CD4-positive, alpha-beta T cell (primary cell): ENCODE results near the gene ZNF638. TPM values are rescaled to one million over a fixed set of nuclear protein-coding genes. Genes with fewer than 3 reads are reported as not detected.
A peak's percentile ranks its signal among the peaks of the same experiment; 100 is the strongest.

Source experiments
- ATAC-seq: fragments of 200-7000 bp; cut with Tn5 transposase; one replicate; pipeline ENCODE4 v1.10.0; 2022; ENCODE audit warnings: mild to moderate bottlenecking; ENCODE audit not compliant: poor library complexity
- CTCF ChIA-PET: fragments of 350-600 bp; sonication (Branson Sonifier 250); formaldehyde crosslinking; loops from one replicate; lab custom pipeline; 2021; ENCODE audit warnings: antibody characterized with exemption, inconsistent platforms; lab: Charles Lee
- POLR2A ChIA-PET: fragments of 350-600 bp; sonication (Branson Sonifier 250); formaldehyde crosslinking; loops from one replicate; lab custom pipeline; 2021; ENCODE audit warnings: antibody characterized with exemption, inconsistent platforms; lab: Charles Lee
- DNase-seq, 14 experiments: peaks; one replicate each; pipeline ENCODE4 v3.0.0-alpha.2; 2013 to 2020; ENCODE audit warnings: mixed read lengths in 2 of 14
- H3K27ac ChIP-seq, 2 donors: one replicate each; pipeline versions ENCODE4 v1.5.1 to v1.7.0; 2013; ENCODE audit warnings: low read length in 2 of 2, low read depth in 1 of 2, mild to moderate bottlenecking in 1 of 2
- H3K27me3 ChIP-seq, 2 experiments: 1 replicate in 1 of 2; 2 replicates in 1 of 2; pipeline versions ENCODE4 v1.6.1 to v1.7.0; 2013; ENCODE audit warnings: low read length in 2 of 2, control low read depth in 1 of 2, mild to moderate bottlenecking in 1 of 2, moderate library complexity in 1 of 2; ENCODE audit not compliant: insufficient read depth in 2 of 2, control insufficient read depth in 1 of 2
- H3K36me3 ChIP-seq: one replicate; pipeline ENCODE4 v1.6.1; 2013; ENCODE audit warnings: low read length, control low read depth; ENCODE audit not compliant: insufficient read depth
- H3K4me1 ChIP-seq: one replicate; pipeline ENCODE4 v1.6.1; 2013; ENCODE audit warnings: low read length, control low read depth; ENCODE audit not compliant: insufficient read depth
- H3K4me3 ChIP-seq: one replicate; pipeline ENCODE4 v1.5.1; 2013; ENCODE audit warnings: mild to moderate bottlenecking, low read length, moderate library complexity
- H3K9me3 ChIP-seq, 2 experiments: 1 replicate in 1 of 2; 2 replicates in 1 of 2; pipeline versions ENCODE4 v1.6.1 to v1.7.0; 2013; ENCODE audit warnings: low read length in 2 of 2, mild to moderate bottlenecking in 2 of 2, control low read depth in 1 of 2, moderate library complexity in 1 of 2; ENCODE audit not compliant: control insufficient read depth in 1 of 2, insufficient read depth in 1 of 2
- H3K27ac Mint-ChIP-seq: one replicate; pipeline ENCODE4 v1.8.0; 2020; ENCODE audit warnings: mixed read lengths
- H3K27me3 Mint-ChIP-seq: one replicate; pipeline ENCODE4 v1.8.0; 2021; ENCODE audit warnings: mixed read lengths
- H3K36me3 Mint-ChIP-seq: one replicate; pipeline ENCODE4 v1.8.0; 2021; ENCODE audit warnings: low read depth, mixed read lengths
- H3K4me1 Mint-ChIP-seq: one replicate; pipeline ENCODE4 v1.8.0; 2021; ENCODE audit warnings: low read depth, mixed read lengths
- H3K4me3 Mint-ChIP-seq: one replicate; pipeline ENCODE4 v1.8.0; 2020; ENCODE audit warnings: mild to moderate bottlenecking, mixed read lengths
- H3K9me3 Mint-ChIP-seq: one replicate; pipeline ENCODE4 v1.8.0; 2020; ENCODE audit warnings: mixed read lengths
- intact Hi-C, 2 experiments: fragments of 100-400 bp; cut with DNase I in 1 of 2; cut with micrococcal nuclease in 1 of 2; formaldehyde crosslinking; loops; one replicate each; pipeline versions ENCODE4 v1.15.1 to v1.9.0; 2023 to 2025; cut with DNase I, micrococcal nuclease
- total RNA-seq, 174 experiments: library from RNA in 2 of 174; stranded (reverse) in 2 of 174; gene quantifications; one replicate each; pipeline ENCODE4 v1.2.3 and lab custom pipeline; 2021 to 2026
- TF ChIP-seq, protein P1 (sequence below): fragments of 200-600 bp; IDR thresholded peaks from one replicate; pipeline ENCODE4 v1.8.0; 2022; ENCODE audit warnings: antibody characterized with exemption, mild to moderate bottlenecking

Gene ZNF638
- total RNA-seq, 2 experiments from 2014 or later: 77.8 to 86.4 TPM

DNA sequence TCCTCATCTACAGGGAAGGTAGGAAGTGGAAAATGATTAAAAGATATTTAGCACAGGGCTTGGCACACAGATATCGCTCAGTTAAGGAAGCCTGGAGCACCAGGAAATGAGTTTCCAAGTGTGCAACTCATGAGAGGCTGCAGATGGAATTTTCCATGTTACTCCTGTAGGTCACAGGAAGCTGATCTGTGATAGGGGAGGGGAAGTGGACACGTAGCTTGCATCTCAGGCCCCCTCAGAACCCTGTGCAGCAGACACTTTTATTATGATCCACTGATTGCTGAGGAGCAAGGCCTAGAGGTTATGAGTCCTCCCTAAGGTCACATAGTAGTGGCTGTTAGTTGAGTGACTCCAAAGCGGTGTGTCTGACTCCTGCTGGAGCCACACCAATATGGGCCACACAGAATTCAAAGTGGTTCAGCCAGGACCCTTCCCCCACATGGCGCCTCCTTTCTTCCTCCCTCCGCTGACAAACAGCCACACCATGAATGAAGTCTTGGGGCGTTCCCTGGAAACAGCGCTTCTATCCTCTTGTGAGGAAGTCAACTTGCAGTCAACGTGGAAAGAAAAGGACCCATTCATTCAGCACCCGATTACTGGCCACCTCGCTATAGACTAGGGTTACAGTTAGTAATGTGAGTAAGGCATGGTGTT, 143.3 kb downstream of the ZNF638 start:
- POLR2A ChIA-PET: no interaction called here
- intact Hi-C loops: no loop called here
- Mint-ChIP-seq H3K4me3 (no peak overlapping the region), H3K27ac (no peak overlapping the region), H3K27me3 (peaks cover 19% of the 10 kb centered on the region), H3K9me3 (no peaks in the 10 kb centered on the region), H3K36me3 (no peaks in the 10 kb centered on the region), H3K4me1 (no peaks in the 10 kb centered on the region)
- no peak for DNase-seq
- Histone ChIP-seq H3K36me3 (no peaks in the 10 kb centered on the region), H3K4me1 (no peaks in the 10 kb centered on the region), H3K27ac (no peak overlapping the region), H3K9me3 (no peaks in the 10 kb centered on the region), H3K4me3 (no peak overlapping the region), H3K27me3 (peaks cover 3% of the 10 kb centered on the region in 2 experiments)
- TF ChIP-seq, protein P1, sequence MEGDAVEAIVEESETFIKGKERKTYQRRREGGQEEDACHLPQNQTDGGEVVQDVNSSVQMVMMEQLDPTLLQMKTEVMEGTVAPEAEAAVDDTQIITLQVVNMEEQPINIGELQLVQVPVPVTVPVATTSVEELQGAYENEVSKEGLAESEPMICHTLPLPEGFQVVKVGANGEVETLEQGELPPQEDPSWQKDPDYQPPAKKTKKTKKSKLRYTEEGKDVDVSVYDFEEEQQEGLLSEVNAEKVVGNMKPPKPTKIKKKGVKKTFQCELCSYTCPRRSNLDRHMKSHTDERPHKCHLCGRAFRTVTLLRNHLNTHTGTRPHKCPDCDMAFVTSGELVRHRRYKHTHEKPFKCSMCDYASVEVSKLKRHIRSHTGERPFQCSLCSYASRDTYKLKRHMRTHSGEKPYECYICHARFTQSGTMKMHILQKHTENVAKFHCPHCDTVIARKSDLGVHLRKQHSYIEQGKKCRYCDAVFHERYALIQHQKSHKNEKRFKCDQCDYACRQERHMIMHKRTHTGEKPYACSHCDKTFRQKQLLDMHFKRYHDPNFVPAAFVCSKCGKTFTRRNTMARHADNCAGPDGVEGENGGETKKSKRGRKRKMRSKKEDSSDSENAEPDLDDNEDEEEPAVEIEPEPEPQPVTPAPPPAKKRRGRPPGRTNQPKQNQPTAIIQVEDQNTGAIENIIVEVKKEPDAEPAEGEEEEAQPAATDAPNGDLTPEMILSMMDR: no peak
- no peak for ATAC-seq
- CTCF ChIA-PET: no interaction called here

DNA sequence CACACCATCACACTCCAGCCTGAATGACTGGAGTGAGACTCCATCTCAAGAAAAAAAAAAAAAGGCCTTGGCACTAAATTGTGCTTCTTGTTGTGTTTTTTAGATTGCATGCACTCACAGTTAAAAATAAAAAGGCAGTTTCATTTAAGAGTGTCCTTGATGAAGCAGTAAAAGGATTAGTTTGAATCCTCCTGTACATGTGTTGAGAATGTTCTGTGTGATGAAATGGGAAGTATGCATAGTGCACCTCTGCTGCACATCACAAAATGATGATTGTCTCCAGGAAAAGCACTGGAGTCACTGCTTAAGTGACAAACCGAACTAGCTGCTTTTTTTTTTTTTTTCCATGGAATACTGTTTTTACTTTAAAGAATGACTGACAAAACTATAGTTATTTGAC, 144.9 kb downstream of the ZNF638 start:
- TF ChIP-seq, protein P1: no peak
- no peak overlapping the region for H3K27ac ChIP-seq
- H3K4me1 Mint-ChIP-seq: no peaks in the 10 kb centered on the region
- H3K9me3 ChIP-seq: no peaks in the 10 kb centered on the region
- no peak overlapping the region for H3K4me3 Mint-ChIP-seq
- H3K4me3 ChIP-seq: no peak overlapping the region
- no peak for ATAC-seq
- no peaks in the 10 kb centered on the region for H3K9me3 Mint-ChIP-seq
- intact Hi-C loops: no loop called here
- POLR2A ChIA-PET: interaction anchor here (0.7 kb wide), 1 partner anchor 34 kb away, joined by 3 read pairs; no protein-coding TSS in a partner anchor
- H3K36me3 ChIP-seq: no peaks in the 10 kb centered on the region
- H3K4me1 ChIP-seq: no peaks in the 10 kb centered on the region
- H3K27ac Mint-ChIP-seq: no peak overlapping the region
- CTCF ChIA-PET: no interaction called here
- H3K36me3 Mint-ChIP-seq: no peaks in the 10 kb centered on the region
- DNase-seq: no peak
- H3K27me3 ChIP-seq: peaks cover 0 to under 1% of the 10 kb centered on the region in 2 experiments
- peaks cover 10% of the 10 kb centered on the region for H3K27me3 Mint-ChIP-seq

DNA sequence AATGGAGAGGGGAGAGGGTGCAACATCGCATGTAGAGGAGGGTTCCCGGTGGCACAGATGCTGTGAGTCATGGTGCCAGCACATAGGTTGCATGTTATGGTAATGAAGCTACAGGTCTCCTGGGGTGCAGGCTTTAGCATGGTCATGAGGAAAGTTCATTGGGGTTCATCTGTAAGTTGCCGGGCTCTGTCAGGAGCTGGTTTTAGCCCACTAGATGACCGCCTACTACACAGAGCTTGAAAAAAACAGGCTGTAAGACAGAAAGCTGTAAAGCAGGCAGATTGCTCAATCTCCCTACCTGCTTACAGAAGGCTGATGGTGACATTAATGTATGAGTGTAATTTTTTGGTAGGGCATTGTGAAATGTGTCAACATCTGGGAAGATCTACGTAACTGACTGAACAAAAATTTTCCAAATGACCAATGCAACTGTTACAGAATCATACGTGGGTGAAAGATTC, 145.7 kb downstream of the ZNF638 start:
- intact Hi-C loops: no loop called here
- peaks cover 10% of the 10 kb centered on the region for H3K27me3 Mint-ChIP-seq
- Histone ChIP-seq H3K27me3 (no peaks in the 10 kb centered on the region), H3K4me1 (no peaks in the 10 kb centered on the region), H3K27ac (no peak overlapping the region), H3K4me3 (no peak overlapping the region), H3K36me3 (no peaks in the 10 kb centered on the region), H3K9me3 (no peaks in the 10 kb centered on the region)
- H3K27ac Mint-ChIP-seq: no peak overlapping the region
- POLR2A ChIA-PET: no interaction called here
- TF ChIP-seq, protein P1: no peak
- H3K36me3 Mint-ChIP-seq: no peaks in the 10 kb centered on the region
- CTCF ChIA-PET: no interaction called here
- H3K4me3 Mint-ChIP-seq: no peak overlapping the region
- no peak for ATAC-seq
- no peaks in the 10 kb centered on the region for H3K4me1 Mint-ChIP-seq
- DNase-seq: peak in 2 of 14 experiments; percentile 17 to 33
- H3K9me3 Mint-ChIP-seq: no peaks in the 10 kb centered on the region
